HepG2 (cell line): ENCODE data around the gene FCGR1A. TPM values are rescaled to one million over a fixed set of nuclear protein-coding genes. Genes with fewer than 3 reads are reported as not detected.
"Not testable (repeated sequence)": the region's sequence is repeated elsewhere in the genome, so short reads cannot be mapped to it uniquely, and the experiment has no call there.

Experiments used
- ATAC-seq: fragments of 200-7000 bp; cut with Tn5 transposase; 3 replicates; pipeline ENCODE4 v1.9.1; 2020; ENCODE audit warnings: mild to moderate bottlenecking, moderate library complexity
- BruUV-seq: library from RNA; stranded (reverse); fragments of 400-500 nt; replicated peaks from 2 replicates; lab custom pipeline; 2021; lab: Mats Ljungman, UMichigan
- CTCF ChIA-PET: fragments of 300-600 bp; formaldehyde crosslinking; extraction: SDS; loops from one replicate; lab custom pipeline; 2021; ENCODE audit warnings: low total read pairs, inconsistent platforms, low intra/inter-chr PET ratio; lab: Yijun Ruan, JAX
- POLR2A ChIA-PET: fragments of 350-600 bp; sonication (Branson Sonifier 250); formaldehyde crosslinking; loops from one replicate; lab custom pipeline; 2020; ENCODE audit warnings: antibody characterized with exemption, inconsistent platforms; lab: Yijun Ruan, JAX
- DNase-seq: peaks from one replicate; pipeline ENCODE4 v3.0.0-alpha.2; 2015; ENCODE audit warnings: low spot score
- FAIRE-seq: peaks from 3 replicates; lab custom pipeline; 2011; peaks lifted over from hg19 to GRCh38; lab: Jason Lieb, UNC
- H2AFZ ChIP-seq: one replicate; pipeline ENCODE4 v1.6.1; 2011; ENCODE audit warnings: low read length, inconsistent platforms
- H3K27ac ChIP-seq: fragments of 300-600 bp; 3 replicates; pipeline ENCODE4 v1.8.0; 2011; ENCODE audit warnings: mixed run types, mild to moderate bottlenecking, mixed read lengths, low read length, inconsistent platforms; ENCODE audit not compliant: insufficient read depth; ENCODE audit errors: extremely low read length
- H3K27me3 ChIP-seq, 2 experiments: fragments of 200-600 bp in 1 of 2; 2 replicates in 1 of 2; 3 replicates in 1 of 2; pipeline versions ENCODE4 v1.6.0 to v1.8.0; 2011; ENCODE audit warnings: low read length in 2 of 2, mild to moderate bottlenecking in 2 of 2, moderate library complexity in 2 of 2, inconsistent platforms in 1 of 2; ENCODE audit not compliant: insufficient read depth in 2 of 2, control insufficient read depth in 1 of 2
- H3K36me3 ChIP-seq, 2 experiments: fragments of 200-600 bp in 1 of 2; replicated peaks in 1 of 2; 2 replicates in 1 of 2; 3 replicates in 1 of 2; pipeline versions ENCODE4 v1.5.1 to v1.8.0; 2011; ENCODE audit warnings: low read length in 2 of 2, inconsistent platforms in 1 of 2; ENCODE audit not compliant: insufficient read depth in 2 of 2, control insufficient read depth in 1 of 2
- H3K4me1 ChIP-seq: 2 replicates; pipeline ENCODE4 v1.5.1; 2012; ENCODE audit warnings: low read length, inconsistent platforms; ENCODE audit not compliant: insufficient read depth
- H3K4me2 ChIP-seq: 2 replicates; pipeline ENCODE4 v1.6.0; 2011; ENCODE audit warnings: low read depth, low read length, inconsistent platforms
- H3K4me3 ChIP-seq, 3 experiments: fragments of 200-600 bp in 1 of 3; sonication (generic), shearing (Covaris generic) in 1 of 3; replicated peaks in 1 of 3; 2 replicates each; pipeline ENCODE4 v1.5.1; 2011 to 2016; ENCODE audit warnings: low read length in 3 of 3, inconsistent platforms in 2 of 3, low read depth in 2 of 3, mild to moderate bottlenecking in 2 of 3, control low read depth in 1 of 3, mixed read lengths in 1 of 3; ENCODE audit not compliant: insufficient read depth in 1 of 3
- H3K79me2 ChIP-seq: one replicate; pipeline ENCODE4 v1.6.1; 2011; ENCODE audit warnings: low read length, inconsistent platforms; ENCODE audit not compliant: insufficient read depth
- H3K9ac ChIP-seq: 2 replicates; pipeline ENCODE4 v1.6.0; 2011; ENCODE audit warnings: mild to moderate bottlenecking, low read depth, low read length, inconsistent platforms; ENCODE audit not compliant: insufficient read depth
- H3K9me3 ChIP-seq: 2 replicates; pipeline ENCODE4 v1.5.1; 2012; ENCODE audit warnings: mild to moderate bottlenecking, low read length
- H4K20me1 ChIP-seq: 2 replicates; pipeline ENCODE4 v1.6.0; 2011; ENCODE audit warnings: inconsistent platforms, mild to moderate bottlenecking, low read length, moderate library complexity; ENCODE audit not compliant: insufficient read depth
- AFF4 ChIP-seq: sonication (generic); formaldehyde crosslinking; IDR thresholded peaks from 2 replicates; pipeline ENCODE4 v1.4.0; 2020; ENCODE audit warnings: missing genetic modification reagents
- HNRNPL ChIP-seq: fragments of 200-400 bp; formaldehyde crosslinking; IDR thresholded peaks from 2 replicates; pipeline ENCODE4 v1.6.1; 2017; ENCODE audit warnings: mild to moderate bottlenecking, low read depth, low read length
- HNRNPLL ChIP-seq: fragments of 200-400 bp; formaldehyde crosslinking; IDR thresholded peaks from 2 replicates; pipeline ENCODE4 v1.6.1; 2017; ENCODE audit warnings: mild to moderate bottlenecking, low read depth, low read length; ENCODE audit not compliant: poor library complexity, severe bottlenecking
- NFYB ChIP-seq: sonication (generic); formaldehyde crosslinking; IDR thresholded peaks from 2 replicates; pipeline ENCODE4 v1.4.0; 2020; ENCODE audit warnings: missing genetic modification reagents
- POLR2G ChIP-seq: fragments of 200-400 bp; formaldehyde crosslinking; IDR thresholded peaks from 2 replicates; pipeline ENCODE4 v1.6.1; 2018; ENCODE audit warnings: mild to moderate bottlenecking, low read depth, low read length, moderate library complexity
- RBFOX2 ChIP-seq: fragments of 200-400 bp; formaldehyde crosslinking; IDR thresholded peaks from 2 replicates; pipeline ENCODE4 v1.6.1; 2017; ENCODE audit warnings: low read depth, mild to moderate bottlenecking, low read length
- SAP130 ChIP-seq: IDR thresholded peaks from 2 replicates; pipeline ENCODE4 v1.6.1; 2016; ENCODE audit warnings: low read depth
- WGBS: methylation state at CpG from one replicate; pipeline ENCODE4 v1.1.6; 2017; ENCODE audit warnings: low lambda C conversion rate; 5-methylcytosine and 5-hydroxymethylcytosine counted together
- in situ Hi-C: cut with HindIII; loops from 2 replicates; pipeline ENCODE4 v1.10.0; 2017; ENCODE audit warnings: low pct_unique_long_range_greater_than_20kb; ENCODE audit not compliant: extremely low pct_ligation_motif_present
- intact Hi-C: fragments of 100-400 bp; cut with micrococcal nuclease; formaldehyde crosslinking; loops from one replicate; pipeline ENCODE4 v1.10.0; 2022; ENCODE audit not compliant: unreplicated experiment
- polyA plus RNA-seq, 8 experiments: library from polyadenylated mRNA; depleted of rRNA in 3 of 8; stranded (reverse) in 7 of 8; unstranded in 1 of 8; fragments of >200 nt; fragmentation: Illumina TruSeq in 4 of 8; extraction: Trizol in 4 of 8; gene quantifications; 2 replicates each; pipeline versions ENCODE4 v1.2.1 to v1.2.3, GENCODE V29; 2011 to 2016; ENCODE audit warnings: low read depth in 4 of 8, missing spikeins in 1 of 8, mixed read lengths in 1 of 8; ENCODE audit not compliant: insufficient read depth in 1 of 8
- total RNA-seq, 5 experiments: library from RNA; depleted of rRNA; stranded (reverse); fragments of >200 nt; fragmentation: Illumina TruSeq; extraction: Trizol; gene quantifications; 2 replicates each; pipeline ENCODE4 v1.2.3, GENCODE V29; 2016; ENCODE audit warnings: low read depth in 1 of 5

FCGR1A gene
- total and polyA plus RNA-seq, 2 of the 13 experiments (the other 11 are each of a cell fraction or from before 2014, with no cell fraction given), result not detected

GRCh38 chr1:149812893-149813801 lies 30.7 kb downstream of the FCGR1A start (continued):
- TF ChIP-seq NFYB (CRISPR knock-in tag), result peak; percentile 48
- peak; percentile 71; the same call in 1 of the 2 replicates for TF ChIP-seq AFF4 (CRISPR knock-in tag)
- TF ChIP-seq POLR2G, result peak; percentile 43; the same call in 1 of the 2 replicates
- peak; percentile 78 for TF ChIP-seq RBFOX2
- peak; percentile 75 for TF ChIP-seq HNRNPLL
- TF ChIP-seq SAP130 (CRISPR knock-in tag), result peak; percentile 48
- 0 out of 2 replicates have a peak, but pooled peaks have one; percentile 17 for TF ChIP-seq HNRNPL

- H3K4me2 ChIP-seq, in situ Hi-C loops, H3K27me3 ChIP-seq, POLR2A ChIA-PET, H3K4me1 ChIP-seq, H3K9ac ChIP-seq, DNase-seq, H3K36me3 ChIP-seq, H2AFZ ChIP-seq, H3K79me2 ChIP-seq, H4K20me1 ChIP-seq, CTCF ChIA-PET, H3K9me3 ChIP-seq, intact Hi-C loops, H3K4me3 ChIP-seq, FAIRE-seq, H3K27ac ChIP-seq, BruUV-seq: not testable (repeated sequence)
- ATAC-seq, result peak; percentile 61; the same call in 2 of the 3 replicates
- 47% methylated on average over 3 of the region's 5 CpGs for WGBS
Observed at GRCh38 chr1:149820387-149820786, 37.9 kb downstream of the FCGR1A start.

GRCh38 chr1:149826555-149826954 lies 44.1 kb downstream of the FCGR1A start:
- H3K36me3 ChIP-seq, H2AFZ ChIP-seq, H3K4me3 ChIP-seq, in situ Hi-C loops, H3K9ac ChIP-seq, FAIRE-seq, POLR2A ChIA-PET, H3K9me3 ChIP-seq, H3K27me3 ChIP-seq, BruUV-seq, H3K4me1 ChIP-seq, CTCF ChIA-PET, intact Hi-C loops, DNase-seq, H3K79me2 ChIP-seq, H4K20me1 ChIP-seq, H3K27ac ChIP-seq, H3K4me2 ChIP-seq: not testable (repeated sequence)
- peak; percentile 70 for ATAC-seq
- no CpG with 5 or more reads among the region's 2 CpGs for WGBS
